Lung (tissue), 12 donors: ENCODE measurements around the gene RELA. TPM values are rescaled to one million over a fixed set of nuclear protein-coding genes. Genes with fewer than 3 reads are reported as not detected.
A peak's percentile ranks its signal among the peaks of the same experiment; 100 is the strongest.

Source experiments
- ATAC-seq: fragments of 200-7000 bp; cut with Tn5 transposase; one replicate; pipeline ENCODE4 v1.9.1; 2020; ENCODE audit warnings: moderate number of reproducible peaks; ENCODE audit not compliant: insufficient read depth, low FRiP score
- DNase-seq, 3 donors: peaks; one replicate each; pipeline ENCODE4 v3.0.0-alpha.2; 2013 to 2017
- H3K27ac ChIP-seq, 2 donors: one replicate each; pipeline ENCODE4 v1.5.1; 2013; ENCODE audit warnings: mild to moderate bottlenecking in 2 of 2, moderate library complexity in 2 of 2, control low read depth in 1 of 2, inconsistent platforms in 1 of 2, low read depth in 1 of 2, low read length in 1 of 2
- H3K27me3 ChIP-seq, 3 donors: one replicate each; pipeline ENCODE4 v1.5.1; 2013; ENCODE audit warnings: low read length in 2 of 3; ENCODE audit not compliant: control insufficient read depth in 3 of 3, insufficient read depth in 3 of 3
- H3K36me3 ChIP-seq, 4 donors: one replicate each; pipeline ENCODE4 v1.5.1; 2013; ENCODE audit warnings: low read length in 4 of 4, mild to moderate bottlenecking in 1 of 4, moderate library complexity in 1 of 4; ENCODE audit not compliant: control insufficient read depth in 4 of 4, insufficient read depth in 4 of 4
- H3K4me1 ChIP-seq, 5 donors: one replicate each; pipeline ENCODE4 v1.5.1; 2013; ENCODE audit warnings: low read length in 5 of 5, mild to moderate bottlenecking in 2 of 5, moderate library complexity in 1 of 5; ENCODE audit not compliant: control insufficient read depth in 5 of 5, insufficient read depth in 5 of 5
- H3K4me3 ChIP-seq: one replicate; pipeline ENCODE4 v1.5.1; 2013; ENCODE audit warnings: mild to moderate bottlenecking, control low read depth, moderate library complexity
- H3K9ac ChIP-seq, 2 donors: one replicate each; pipeline ENCODE4 v1.5.1; 2013; ENCODE audit warnings: low read length in 2 of 2, control low read depth in 1 of 2; ENCODE audit not compliant: insufficient read depth in 1 of 2
- H3K9me3 ChIP-seq, 4 donors: one replicate each; pipeline ENCODE4 v1.5.1; 2013; ENCODE audit warnings: low read length in 3 of 4, mild to moderate bottlenecking in 1 of 4, moderate library complexity in 1 of 4; ENCODE audit not compliant: control insufficient read depth in 4 of 4, insufficient read depth in 3 of 4
- CTCF ChIP-seq: IDR thresholded peaks from 2 replicates; pipeline ENCODE4 v1.5.1; 2012; ENCODE audit warnings: mild to moderate bottlenecking; ENCODE audit errors: control extremely low read depth, extremely low read depth
- WGBS, 2 donors: extraction: QIAGEN DNeasy Blood & Tissue Kit; methylation state at CpG; one replicate each; pipeline ENCODE4 v1.1.7; 2013; 5-methylcytosine and 5-hydroxymethylcytosine counted together
- polyA plus RNA-seq, 2 donors: library from polyadenylated mRNA; stranded (reverse); fragments of 200-250 nt; gene quantifications; one replicate each; pipeline ENCODE4 v1.2.1, GENCODE V29; 2013
- total RNA-seq, 2 donors: library from RNA; depleted of rRNA in 1 of 2; stranded (reverse); fragments of >200 nt in 1 of 2; gene quantifications; one replicate each; pipeline ENCODE4 v1.2.1, GENCODE V29; 2014 to 2021
- donor health status: control.
- donor health status: control.
- donor health status: Bipolar disorder and iron deficiency.
- donor health status: healthy.
- donor health status: DM: yes; HTN: yes; CAD: no.

RELA gene
- total and polyA plus RNA-seq, 4 donors: 34.8 to 72.6 (median 58.0) TPM

- Histone ChIP-seq H3K4me1 (peaks cover 3 to 45% (median 7%) of the 10 kb centered on the region in 5 donors), H3K9ac (no peak overlapping the region), H3K4me3 (no peak overlapping the region), H3K27ac (no peak overlapping the region), H3K9me3 (no peaks in the 10 kb centered on the region), H3K27me3 (no peaks in the 10 kb centered on the region), H3K36me3 (peaks cover 4 to 57% (median 24%) of the 10 kb centered on the region in 4 donors)
- 46 to 69% methylated on average over 3 of the region's 3 CpGs for WGBS, 2 donors
- no peak for TF ChIP-seq CTCF
- DNase-seq (no peak), ATAC-seq (no peak)
Observed at GRCh38 chr11:65609229-65609628, 53.5 kb downstream of the RELA start.

- DNase-seq (no peak), ATAC-seq (no peak)
- Histone ChIP-seq H3K4me1 (peaks cover 0 to 39% (median 7%) of the 10 kb centered on the region in 5 donors), H3K27ac (peak overlapping the region in 1 of 2 donors; percentile 20), H3K36me3 (peaks cover 4 to 61% (median 33%) of the 10 kb centered on the region in 4 donors), H3K9ac (no peak overlapping the region), H3K4me3 (no peak overlapping the region), H3K27me3 (no peaks in the 10 kb centered on the region), H3K9me3 (no peaks in the 10 kb centered on the region)
- TF ChIP-seq CTCF: no peak
- 85 to 91% methylated on average over 37 of the region's 37 CpGs for WGBS, 2 donors
Observed at GRCh38 chr11:65607614-65608426, 54.9 kb downstream of the RELA start.

- TF ChIP-seq CTCF: no peak
- WGBS, 2 donors: 46 to 79% methylated on average over 67 of the region's 67 CpGs
- Histone ChIP-seq H3K9ac (no peak overlapping the region), H3K27ac (peak overlapping the region; percentile 66 to 74), H3K36me3 (peaks cover 4 to 57% (median 31%) of the 10 kb centered on the region in 4 donors), H3K4me3 (no peak overlapping the region), H3K9me3 (no peaks in the 10 kb centered on the region), H3K27me3 (no peaks in the 10 kb centered on the region), H3K4me1 (peaks cover 0 to 32% (median 7%) of the 10 kb centered on the region in 5 donors)
- ATAC-seq: peak; percentile 87
- peak; percentile 96 for DNase-seq
Observed at GRCh38 chr11:65606876-65607613, 55.7 kb downstream of the RELA start.
